Subcutaneous adipose tissue (tissue), 4 donors: ENCODE measurements around the gene UIMC1. TPM values are rescaled to one million over a fixed set of nuclear protein-coding genes. Genes with fewer than 3 reads are reported as not detected.

Experiments
- total RNA-seq, 4 donors: library from RNA; depleted of rRNA; stranded (reverse); fragments of >200 nt; gene quantifications; one replicate each; pipeline ENCODE4 v1.1.0, GENCODE V29; 2016
- TF ChIP-seq, protein P1 (sequence below): fragments of 450-650 bp; IDR thresholded peaks from one replicate; pipeline ENCODE4 v1.5.1; 2016; ENCODE audit warnings: low read depth, mild to moderate bottlenecking, control low read depth, antibody characterized with exemption, moderate library complexity

UIMC1 gene
- total RNA-seq, 4 donors from 2014 or later = 22.5 to 44.8 (median 30.5) TPM

DNA sequence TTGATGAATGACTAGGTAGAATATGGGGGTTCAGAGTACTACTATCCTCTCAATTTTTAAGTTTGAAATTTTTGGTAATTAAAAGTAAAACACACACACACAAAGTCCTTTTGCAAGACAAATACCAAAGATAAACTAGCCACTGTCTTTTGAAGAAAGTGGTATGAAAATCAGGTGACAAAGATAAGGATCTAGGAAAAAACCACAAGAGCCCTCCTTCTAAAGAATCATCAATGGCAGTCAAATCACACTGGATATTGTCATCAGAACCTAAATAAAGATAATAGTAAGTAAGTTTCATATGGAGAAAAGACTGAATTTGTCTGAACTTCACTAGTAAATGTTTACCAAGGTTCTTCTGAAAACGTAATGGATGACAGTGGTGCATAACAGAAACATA, 76.9 kb downstream of the UIMC1 start:
- TF ChIP-seq, protein P1, sequence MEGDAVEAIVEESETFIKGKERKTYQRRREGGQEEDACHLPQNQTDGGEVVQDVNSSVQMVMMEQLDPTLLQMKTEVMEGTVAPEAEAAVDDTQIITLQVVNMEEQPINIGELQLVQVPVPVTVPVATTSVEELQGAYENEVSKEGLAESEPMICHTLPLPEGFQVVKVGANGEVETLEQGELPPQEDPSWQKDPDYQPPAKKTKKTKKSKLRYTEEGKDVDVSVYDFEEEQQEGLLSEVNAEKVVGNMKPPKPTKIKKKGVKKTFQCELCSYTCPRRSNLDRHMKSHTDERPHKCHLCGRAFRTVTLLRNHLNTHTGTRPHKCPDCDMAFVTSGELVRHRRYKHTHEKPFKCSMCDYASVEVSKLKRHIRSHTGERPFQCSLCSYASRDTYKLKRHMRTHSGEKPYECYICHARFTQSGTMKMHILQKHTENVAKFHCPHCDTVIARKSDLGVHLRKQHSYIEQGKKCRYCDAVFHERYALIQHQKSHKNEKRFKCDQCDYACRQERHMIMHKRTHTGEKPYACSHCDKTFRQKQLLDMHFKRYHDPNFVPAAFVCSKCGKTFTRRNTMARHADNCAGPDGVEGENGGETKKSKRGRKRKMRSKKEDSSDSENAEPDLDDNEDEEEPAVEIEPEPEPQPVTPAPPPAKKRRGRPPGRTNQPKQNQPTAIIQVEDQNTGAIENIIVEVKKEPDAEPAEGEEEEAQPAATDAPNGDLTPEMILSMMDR = no peak

GRCh38 chr5:176927562-176927961, 79.0 kb downstream of the UIMC1 start:
- TF ChIP-seq, protein P1 = no peak

- TF ChIP-seq, protein P1 = no peak
These were observed 83.8 kb downstream of the UIMC1 start for GRCh38 chr5:176922817-176923216.

DNA sequence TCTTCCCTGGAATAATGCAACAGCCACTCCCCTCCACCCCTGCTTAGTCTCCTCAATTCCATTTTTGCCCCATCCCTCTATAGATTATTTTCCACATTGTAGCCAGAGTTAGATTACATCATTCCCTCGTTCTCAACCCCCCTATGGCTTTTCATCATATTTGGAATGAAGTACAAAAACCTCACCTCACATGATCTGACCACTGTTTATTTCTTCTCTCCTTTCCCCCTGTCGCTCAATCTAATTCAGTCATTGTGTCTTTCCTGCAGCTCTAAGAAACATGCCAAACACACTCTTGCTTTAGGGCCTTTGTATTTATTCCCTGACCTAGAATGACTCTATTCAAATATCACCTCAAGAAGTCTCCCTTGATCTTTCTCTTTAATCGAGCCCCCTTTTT, 84.9 kb downstream of the UIMC1 start:
- TF ChIP-seq, protein P1 = no peak

DNA sequence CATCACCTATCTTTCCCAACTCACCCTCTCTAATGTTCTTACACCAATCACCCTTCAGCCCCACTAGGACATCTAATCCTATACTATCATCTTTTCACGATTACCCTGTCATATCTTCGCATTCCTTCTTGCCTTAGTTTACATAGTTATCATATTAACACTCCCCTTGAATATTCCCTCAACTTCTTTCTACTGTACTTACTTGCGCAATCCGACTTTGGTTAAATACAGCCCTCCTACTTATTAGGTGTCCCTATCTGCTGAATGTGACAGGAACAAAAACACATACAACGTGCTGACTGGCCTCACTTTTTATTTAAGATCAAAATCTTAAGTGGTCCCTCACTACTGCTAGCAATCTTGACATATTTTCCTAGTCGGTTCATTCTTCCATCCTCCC, 88.0 kb downstream of the UIMC1 start:
- TF ChIP-seq, protein P1 = no peak

DNA sequence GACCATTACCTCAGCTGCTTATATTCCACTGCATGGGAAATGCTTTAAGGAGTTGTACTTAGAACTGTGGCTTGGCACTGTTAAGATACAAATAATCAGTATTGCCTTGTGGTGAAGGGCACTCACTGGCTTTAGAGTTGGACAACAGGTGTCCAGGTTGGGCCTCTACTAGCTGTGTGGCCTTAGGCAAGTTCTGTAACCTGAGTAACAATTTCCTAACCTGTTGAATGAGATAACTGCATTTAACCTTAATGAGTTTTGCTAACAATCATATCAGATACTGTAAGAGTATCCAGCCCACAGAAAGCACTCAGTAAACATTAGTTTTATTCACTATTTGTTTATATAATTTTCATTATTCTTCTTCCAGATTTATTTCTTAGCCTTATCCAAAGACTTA, 90.2 kb downstream of the UIMC1 start:
- TF ChIP-seq, protein P1 = no peak

DNA sequence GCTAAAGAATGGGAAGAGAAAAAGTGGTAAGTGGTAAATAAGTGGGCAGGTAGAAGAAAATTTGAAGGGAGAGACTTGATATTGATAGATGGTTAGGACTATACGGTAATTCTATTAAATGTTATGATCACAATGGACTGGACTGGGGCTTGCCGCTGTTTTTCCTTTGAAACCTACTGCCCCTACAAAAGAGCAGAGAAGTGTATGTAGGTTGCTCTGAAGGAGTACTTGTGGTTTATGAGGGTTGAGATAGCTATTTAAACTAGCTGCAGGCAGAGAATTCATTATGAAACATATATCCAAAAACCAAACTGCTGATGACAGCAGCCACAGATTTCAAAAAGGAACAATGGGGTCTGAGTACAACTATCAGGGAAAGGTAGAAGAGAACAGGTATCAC, 90.7 kb downstream of the UIMC1 start:
- TF ChIP-seq, protein P1 = no peak
